Stimulated activated naive CD8-positive, alpha-beta T cell treated with anti-CD3 and anti-CD28 coated beads, Interleukin-15, Interleukin-2, amounts not matched to agents 100 ng/mL and 50 ng/mL, for 24 hours (primary cell): ENCODE measurements around the gene OR51A4.
"Not testable (repeated sequence)": the region's sequence is repeated elsewhere in the genome, so short reads cannot be mapped to it uniquely, and the experiment has no call there.

Source experiments
- H3K27ac Mint-ChIP-seq: one replicate; pipeline ENCODE4 v1.8.0; 2021; ENCODE audit warnings: mild to moderate bottlenecking, mixed read lengths
- H3K27me3 Mint-ChIP-seq: one replicate; pipeline ENCODE4 v1.8.0; 2021; ENCODE audit warnings: mixed read lengths
- H3K36me3 Mint-ChIP-seq: one replicate; pipeline ENCODE4 v1.8.0; 2021; ENCODE audit warnings: low read depth, mixed read lengths
- H3K4me1 Mint-ChIP-seq: one replicate; pipeline ENCODE4 v1.8.0; 2021; ENCODE audit warnings: low read depth, mixed read lengths
- H3K4me3 Mint-ChIP-seq: one replicate; pipeline ENCODE4 v1.8.0; 2021; ENCODE audit warnings: mild to moderate bottlenecking, mixed read lengths
- H3K9me3 Mint-ChIP-seq: one replicate; pipeline ENCODE4 v1.8.0; 2021; ENCODE audit warnings: mixed read lengths

OR51A4 gene

GRCh38 chr11:4947505-4947904 lies at the start of gene OR51A4:
TSS of gene OR51A4 (minus strand) at chr11:4947605. CDS start at chr11:4947100, 505 bp downstream.
- Mint-ChIP-seq H3K9me3 (no peaks in the 10 kb centered on the region), H3K36me3 (no peaks in the 10 kb centered on the region), H3K27me3 (no peaks in the 10 kb centered on the region), H3K27ac (no peak within 1 kb of the TSS), H3K4me3 (no peak within 1 kb of the TSS), H3K4me1 (no peaks in the 10 kb centered on the region)

- H3K27ac Mint-ChIP-seq = no peak within 1 kb of the TSS
- H3K27me3 Mint-ChIP-seq = no peaks in the 10 kb centered on the region
- H3K4me3 Mint-ChIP-seq = no peak within 1 kb of the TSS
- no peaks in the 10 kb centered on the region for H3K4me1 Mint-ChIP-seq
- no peaks in the 10 kb centered on the region for H3K36me3 Mint-ChIP-seq
- no peaks in the 10 kb centered on the region for H3K9me3 Mint-ChIP-seq
Measured at GRCh38 chr11:4994551-4994950, 47.1 kb upstream of the OR51A4 start, which contains the start of gene OR51L1. TSS of gene OR51L1 (plus strand) at chr11:4994851. CDS start at chr11:4998983, 4,132 bp downstream.

- no peaks in the 10 kb centered on the region for H3K4me1 Mint-ChIP-seq
- no peak overlapping the region for H3K4me3 Mint-ChIP-seq
- H3K36me3 Mint-ChIP-seq = no peaks in the 10 kb centered on the region
- H3K27ac Mint-ChIP-seq = no peak overlapping the region
- H3K27me3 Mint-ChIP-seq = no peaks in the 10 kb centered on the region
- H3K9me3 Mint-ChIP-seq = no peaks in the 10 kb centered on the region
Measured at GRCh38 chr11:4991060-4991459, 43.7 kb upstream of the OR51A4 start.

- Mint-ChIP-seq H3K27ac (no peak overlapping the region), H3K27me3 (no peaks in the 10 kb centered on the region), H3K36me3 (no peaks in the 10 kb centered on the region), H3K9me3 (no peaks in the 10 kb centered on the region), H3K4me3 (no peak overlapping the region), H3K4me1 (no peaks in the 10 kb centered on the region)
Measured at GRCh38 chr11:4983841-4984240, 36.4 kb upstream of the OR51A4 start.

GRCh38 chr11:4982678-4983077 lies 35.3 kb upstream of the OR51A4 start:
- no peak overlapping the region for H3K27ac Mint-ChIP-seq
- H3K36me3 Mint-ChIP-seq = no peaks in the 10 kb centered on the region
- no peak overlapping the region for H3K4me3 Mint-ChIP-seq
- no peaks in the 10 kb centered on the region for H3K27me3 Mint-ChIP-seq
- H3K4me1 Mint-ChIP-seq = no peaks in the 10 kb centered on the region
- peaks cover 3% of the 10 kb centered on the region for H3K9me3 Mint-ChIP-seq

- peaks cover 3% of the 10 kb centered on the region for H3K9me3 Mint-ChIP-seq
- H3K36me3 Mint-ChIP-seq = no peaks in the 10 kb centered on the region
- no peak overlapping the region for H3K4me3 Mint-ChIP-seq
- no peaks in the 10 kb centered on the region for H3K27me3 Mint-ChIP-seq
- no peak overlapping the region for H3K27ac Mint-ChIP-seq
- no peaks in the 10 kb centered on the region for H3K4me1 Mint-ChIP-seq
Measured at GRCh38 chr11:4979036-4979435, 31.6 kb upstream of the OR51A4 start.

- no peak overlapping the region for H3K4me3 Mint-ChIP-seq
- peaks cover 3% of the 10 kb centered on the region for H3K9me3 Mint-ChIP-seq
Measured at GRCh38 chr11:4975436-4975835, 28.0 kb upstream of the OR51A4 start.

GRCh38 chr11:4962816-4963215 lies 15.4 kb upstream of the OR51A4 start:
- H3K27ac Mint-ChIP-seq = no peak overlapping the region
- H3K4me1 Mint-ChIP-seq = no peaks in the 10 kb centered on the region
- H3K9me3 Mint-ChIP-seq = peaks cover 4% of the 10 kb centered on the region
- no peaks in the 10 kb centered on the region for H3K36me3 Mint-ChIP-seq
- peaks cover 3% of the 10 kb centered on the region for H3K27me3 Mint-ChIP-seq
- H3K4me3 Mint-ChIP-seq = no peak overlapping the region

More at GRCh38 chr11:4975436-4975835, 28.0 kb upstream of the OR51A4 start:
- H3K27ac Mint-ChIP-seq = no peak overlapping the region
- no peaks in the 10 kb centered on the region for H3K4me1 Mint-ChIP-seq
- H3K27me3 Mint-ChIP-seq = no peaks in the 10 kb centered on the region
- no peaks in the 10 kb centered on the region for H3K36me3 Mint-ChIP-seq

GRCh38 chr11:4960877-4961276 lies 13.5 kb upstream of the OR51A4 start:
- no peak overlapping the region for H3K4me3 Mint-ChIP-seq

GRCh38 chr11:4957396-4957795 lies 10.0 kb upstream of the OR51A4 start:
- Mint-ChIP-seq H3K4me3 (no peak overlapping the region), H3K9me3 (peaks cover 4% of the 10 kb centered on the region), H3K27ac (no peak overlapping the region), H3K4me1 (no peaks in the 10 kb centered on the region), H3K36me3 (no peaks in the 10 kb centered on the region), H3K27me3 (no peaks in the 10 kb centered on the region)

More at GRCh38 chr11:4960877-4961276, 13.5 kb upstream of the OR51A4 start:
- no peaks in the 10 kb centered on the region for H3K27me3 Mint-ChIP-seq
- no peaks in the 10 kb centered on the region for H3K4me1 Mint-ChIP-seq
- no peaks in the 10 kb centered on the region for H3K36me3 Mint-ChIP-seq
- H3K9me3 Mint-ChIP-seq = peaks cover 4% of the 10 kb centered on the region
- no peak overlapping the region for H3K27ac Mint-ChIP-seq

- not testable (repeated sequence) for H3K27me3 Mint-ChIP-seq, H3K4me3 Mint-ChIP-seq, H3K27ac Mint-ChIP-seq, H3K4me1 Mint-ChIP-seq, H3K36me3 Mint-ChIP-seq, H3K9me3 Mint-ChIP-seq
Measured at GRCh38 chr11:4955613-4956012, 8.2 kb upstream of the OR51A4 start, which contains the start of gene OR51A2. TSS of gene OR51A2 (minus strand) at chr11:4955713. CDS start at chr11:4955713, 0 bp downstream.

- no peaks in the 10 kb centered on the region for H3K27me3 Mint-ChIP-seq
- H3K27ac Mint-ChIP-seq = no peak overlapping the region
- no peaks in the 10 kb centered on the region for H3K36me3 Mint-ChIP-seq
- H3K4me3 Mint-ChIP-seq = no peak overlapping the region
- no peaks in the 10 kb centered on the region for H3K4me1 Mint-ChIP-seq
- H3K9me3 Mint-ChIP-seq = peaks cover 8% of the 10 kb centered on the region
Measured at GRCh38 chr11:4936745-4937144, 10.7 kb downstream of the OR51A4 start.

GRCh38 chr11:4932751-4933150 lies 14.7 kb downstream of the OR51A4 start:
- Mint-ChIP-seq H3K4me1 (no peaks in the 10 kb centered on the region), H3K9me3 (peaks cover 7% of the 10 kb centered on the region)

GRCh38 chr11:4926608-4927007 lies 20.8 kb downstream of the OR51A4 start:
- H3K36me3 Mint-ChIP-seq = no peaks in the 10 kb centered on the region
- H3K4me3 Mint-ChIP-seq = no peak overlapping the region
- H3K27me3 Mint-ChIP-seq = peaks cover 10% of the 10 kb centered on the region
- no peaks in the 10 kb centered on the region for H3K4me1 Mint-ChIP-seq
- H3K9me3 Mint-ChIP-seq = no peaks in the 10 kb centered on the region
- no peak overlapping the region for H3K27ac Mint-ChIP-seq

More at GRCh38 chr11:4932751-4933150, 14.7 kb downstream of the OR51A4 start:
- Mint-ChIP-seq H3K4me3 (no peak overlapping the region), H3K27ac (no peak overlapping the region), H3K27me3 (no peaks in the 10 kb centered on the region), H3K36me3 (no peaks in the 10 kb centered on the region)

GRCh38 chr11:4924239-4924638 lies 23.2 kb downstream of the OR51A4 start, which contains the start of gene OR51G1:
TSS of gene OR51G1 (minus strand) at chr11:4924339. CDS start at chr11:4924339, 0 bp downstream.
- H3K9me3 Mint-ChIP-seq = no peaks in the 10 kb centered on the region
- no peak within 1 kb of the TSS for H3K27ac Mint-ChIP-seq
- H3K27me3 Mint-ChIP-seq = peaks cover 10% of the 10 kb centered on the region
- H3K4me1 Mint-ChIP-seq = no peaks in the 10 kb centered on the region
- no peak within 1 kb of the TSS for H3K4me3 Mint-ChIP-seq
- no peaks in the 10 kb centered on the region for H3K36me3 Mint-ChIP-seq

- H3K4me3 Mint-ChIP-seq = no peak overlapping the region
- no peaks in the 10 kb centered on the region for H3K36me3 Mint-ChIP-seq
- no peak overlapping the region for H3K27ac Mint-ChIP-seq
- no peaks in the 10 kb centered on the region for H3K9me3 Mint-ChIP-seq
- H3K4me1 Mint-ChIP-seq = no peaks in the 10 kb centered on the region
- H3K27me3 Mint-ChIP-seq = peaks cover 10% of the 10 kb centered on the region
Measured at GRCh38 chr11:4922304-4922703, 25.1 kb downstream of the OR51A4 start.
